ENCODE data around the gene ATP6V0B.

Gene ATP6V0B

DNA sequence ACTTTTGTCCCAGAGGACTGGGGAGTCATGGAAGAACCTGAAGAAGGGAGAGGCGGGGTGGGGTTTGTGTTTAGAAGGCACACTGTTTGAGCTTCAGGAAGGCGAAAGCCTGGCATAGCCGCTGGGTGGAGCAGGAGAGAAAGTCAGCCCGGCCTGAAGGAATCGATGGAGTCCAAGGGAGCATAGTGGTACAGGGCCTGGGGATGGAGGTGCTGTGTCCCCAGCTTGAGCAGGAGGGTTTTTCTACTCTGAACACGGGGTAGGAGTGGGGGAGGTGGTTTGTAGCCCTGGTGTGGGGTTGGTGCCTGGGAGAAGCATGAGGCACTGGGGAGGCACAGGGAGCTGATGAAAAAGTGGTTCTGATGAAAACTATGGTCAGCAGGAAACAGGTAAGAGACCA, 12.0 kb downstream of the ATP6V0B start:
- DNase-seq (ENCODE audit: extremely low read depth, low read depth): no peak
- TF ChIP-seq, protein P1, sequence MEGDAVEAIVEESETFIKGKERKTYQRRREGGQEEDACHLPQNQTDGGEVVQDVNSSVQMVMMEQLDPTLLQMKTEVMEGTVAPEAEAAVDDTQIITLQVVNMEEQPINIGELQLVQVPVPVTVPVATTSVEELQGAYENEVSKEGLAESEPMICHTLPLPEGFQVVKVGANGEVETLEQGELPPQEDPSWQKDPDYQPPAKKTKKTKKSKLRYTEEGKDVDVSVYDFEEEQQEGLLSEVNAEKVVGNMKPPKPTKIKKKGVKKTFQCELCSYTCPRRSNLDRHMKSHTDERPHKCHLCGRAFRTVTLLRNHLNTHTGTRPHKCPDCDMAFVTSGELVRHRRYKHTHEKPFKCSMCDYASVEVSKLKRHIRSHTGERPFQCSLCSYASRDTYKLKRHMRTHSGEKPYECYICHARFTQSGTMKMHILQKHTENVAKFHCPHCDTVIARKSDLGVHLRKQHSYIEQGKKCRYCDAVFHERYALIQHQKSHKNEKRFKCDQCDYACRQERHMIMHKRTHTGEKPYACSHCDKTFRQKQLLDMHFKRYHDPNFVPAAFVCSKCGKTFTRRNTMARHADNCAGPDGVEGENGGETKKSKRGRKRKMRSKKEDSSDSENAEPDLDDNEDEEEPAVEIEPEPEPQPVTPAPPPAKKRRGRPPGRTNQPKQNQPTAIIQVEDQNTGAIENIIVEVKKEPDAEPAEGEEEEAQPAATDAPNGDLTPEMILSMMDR (IDR thresholded peaks at IDR 0.05; ENCODE audit: low read depth, low read length): no peak

DNA sequence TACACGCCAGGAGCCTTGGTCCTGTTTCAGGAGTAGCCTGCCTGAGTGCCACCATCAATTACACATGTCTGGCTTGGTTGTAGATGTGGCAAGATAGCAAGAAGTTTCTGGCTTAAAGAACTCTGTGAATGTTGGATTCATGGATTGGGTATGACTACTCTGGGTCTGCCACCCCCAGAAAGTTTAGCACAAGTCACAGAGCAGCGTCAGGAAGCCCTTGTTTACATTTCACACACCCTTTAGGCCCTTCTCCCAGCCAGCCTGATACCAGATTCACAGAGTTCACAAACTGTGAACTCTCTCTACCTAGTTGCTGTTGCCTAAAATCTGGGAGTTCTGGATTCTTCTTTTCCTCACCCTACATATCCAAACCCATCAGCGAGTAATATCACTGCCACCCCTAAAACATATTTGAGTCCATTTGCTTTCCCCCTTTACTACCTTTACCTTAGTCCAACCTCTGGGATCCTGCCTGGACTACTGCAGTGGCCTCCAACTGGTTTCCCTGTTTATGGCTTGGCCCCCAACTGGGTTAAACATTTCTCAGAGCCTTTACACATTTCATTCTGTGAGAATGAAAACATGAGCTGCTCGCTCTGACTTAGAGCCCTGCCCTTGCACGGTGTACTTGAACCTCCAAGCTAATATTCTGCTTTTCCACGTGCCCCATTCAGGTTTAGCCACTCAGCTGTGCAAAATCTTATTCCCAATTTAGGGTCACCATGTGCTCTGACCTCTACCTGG, 12.6 kb downstream of the ATP6V0B start:
- no peak for DNase-seq (ENCODE audit: extremely low read depth, low read depth)
- TF ChIP-seq, protein P1 (IDR thresholded peaks at IDR 0.05; ENCODE audit: low read depth, low read length): no peak

DNA sequence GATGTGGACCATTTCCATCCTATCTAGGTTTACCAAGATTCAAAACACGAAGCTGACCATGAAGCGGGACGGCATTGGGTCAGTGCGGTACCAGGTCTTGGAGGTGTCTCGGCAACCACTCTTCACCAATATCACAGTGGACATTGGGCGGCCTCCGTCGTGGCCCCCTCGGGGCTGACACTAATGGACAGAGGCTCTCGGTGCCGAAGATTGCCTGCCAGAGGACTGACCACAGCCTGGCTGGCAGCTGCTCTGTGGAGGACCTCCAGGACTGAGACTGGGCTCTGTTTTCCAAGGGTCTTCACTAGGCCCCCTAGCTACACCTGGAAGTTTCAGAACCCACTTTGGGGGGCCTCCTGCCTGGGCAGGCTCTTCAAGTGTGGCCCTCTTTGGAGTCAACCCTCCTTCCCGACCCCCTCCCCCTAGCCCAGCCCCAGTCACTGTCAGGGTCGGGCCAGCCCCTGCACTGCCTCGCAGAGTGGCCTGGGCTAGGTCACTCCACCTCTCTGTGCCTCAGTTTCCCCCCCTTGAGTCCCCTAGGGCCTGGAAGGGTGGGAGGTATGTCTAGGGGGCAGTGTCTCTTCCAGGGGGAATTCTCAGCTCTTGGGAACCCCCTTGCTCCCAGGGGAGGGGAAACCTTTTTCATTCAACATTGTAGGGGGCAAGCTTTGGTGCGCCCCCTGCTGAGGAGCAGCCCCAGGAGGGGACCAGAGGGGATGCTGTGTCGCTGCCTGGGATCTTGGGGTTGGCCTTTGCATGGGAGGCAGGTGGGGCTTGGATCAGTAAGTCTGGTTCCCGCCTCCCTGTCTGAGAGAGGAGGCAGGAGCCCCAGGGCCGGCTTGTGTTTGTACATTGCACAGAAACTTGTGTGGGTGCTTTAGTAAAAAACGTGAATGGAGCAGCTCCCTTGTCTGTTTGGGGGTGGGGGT, 15.8 kb downstream of the ATP6V0B start:
- no peak for DNase-seq (ENCODE audit: extremely low read depth, low read depth)

DNA sequence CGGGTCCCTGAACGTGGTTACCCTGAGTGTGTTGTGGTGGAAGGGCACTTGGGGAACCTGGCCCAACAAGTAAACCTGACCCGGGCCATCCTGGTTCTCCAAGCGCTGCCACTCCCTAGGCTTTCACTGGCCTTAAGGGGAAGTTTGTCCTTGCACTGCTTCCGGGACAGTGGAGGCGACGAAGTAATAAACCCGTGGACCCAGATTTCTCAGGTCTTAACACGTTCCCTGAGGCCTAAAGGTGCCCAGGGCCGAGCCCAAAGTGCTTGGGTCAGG, 16.4 kb downstream of the ATP6V0B start:
- TF ChIP-seq, protein P1 (IDR thresholded peaks at IDR 0.05; ENCODE audit: low read depth, low read length): no peak
- DNase-seq (ENCODE audit: extremely low read depth, low read depth): no peak

More for the DNA sequence above, 15.8 kb downstream of the ATP6V0B start:
- TF ChIP-seq, protein P1 (IDR thresholded peaks at IDR 0.05; ENCODE audit: low read depth, low read length): peak; percentile 10; the same call in 1 of the 2 replicates

DNA sequence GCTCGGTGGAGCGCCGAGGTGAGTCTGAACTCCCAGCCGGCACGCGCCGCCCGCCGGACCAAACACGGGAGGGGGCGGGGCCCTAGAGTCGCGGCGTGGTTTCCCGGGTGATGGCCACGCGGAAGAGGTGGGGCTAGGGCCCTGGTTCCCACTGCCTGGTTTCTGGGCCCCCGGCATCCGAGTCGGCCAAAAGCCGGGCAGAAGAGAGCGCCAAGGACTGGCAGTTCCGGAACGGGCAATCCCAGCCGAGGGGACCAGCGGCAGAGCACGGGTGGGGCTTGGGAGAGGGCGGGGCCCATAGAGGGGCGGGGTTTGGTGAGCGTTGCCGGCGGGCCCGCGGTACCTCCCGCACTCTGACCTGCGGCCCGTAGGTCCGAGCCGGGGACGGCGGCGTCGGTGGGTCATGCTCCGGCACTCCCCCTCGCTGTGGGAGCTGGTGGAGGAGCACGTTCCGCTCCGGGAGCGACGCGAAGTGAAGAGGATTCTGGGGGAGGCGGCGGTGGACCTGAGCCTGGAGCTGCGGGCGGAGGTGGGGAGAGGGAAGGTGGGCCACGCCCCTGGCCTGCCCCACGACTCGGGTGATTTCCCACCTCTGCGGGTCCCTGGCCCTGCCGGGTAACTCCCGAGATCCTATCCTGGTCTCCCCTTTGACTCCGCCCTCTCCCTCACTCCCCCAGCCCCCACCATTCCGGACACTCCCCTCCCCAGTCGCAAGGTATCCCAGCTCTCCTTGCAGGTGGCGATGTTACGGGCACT, 16.9 kb downstream of the ATP6V0B start, which contains the start of gene CCDC24:
Gene CCDC24 (plus strand): TSS at position 124 of the 756 bp plus-strand sequence. CDS start 280 bp downstream, at position 404.
- TF ChIP-seq, protein P1 (IDR thresholded peaks at IDR 0.05; ENCODE audit: low read depth, low read length): no peak; the same call in 1 of the 2 replicates
- DNase-seq (ENCODE audit: extremely low read depth, low read depth): peak; percentile 60

DNA sequence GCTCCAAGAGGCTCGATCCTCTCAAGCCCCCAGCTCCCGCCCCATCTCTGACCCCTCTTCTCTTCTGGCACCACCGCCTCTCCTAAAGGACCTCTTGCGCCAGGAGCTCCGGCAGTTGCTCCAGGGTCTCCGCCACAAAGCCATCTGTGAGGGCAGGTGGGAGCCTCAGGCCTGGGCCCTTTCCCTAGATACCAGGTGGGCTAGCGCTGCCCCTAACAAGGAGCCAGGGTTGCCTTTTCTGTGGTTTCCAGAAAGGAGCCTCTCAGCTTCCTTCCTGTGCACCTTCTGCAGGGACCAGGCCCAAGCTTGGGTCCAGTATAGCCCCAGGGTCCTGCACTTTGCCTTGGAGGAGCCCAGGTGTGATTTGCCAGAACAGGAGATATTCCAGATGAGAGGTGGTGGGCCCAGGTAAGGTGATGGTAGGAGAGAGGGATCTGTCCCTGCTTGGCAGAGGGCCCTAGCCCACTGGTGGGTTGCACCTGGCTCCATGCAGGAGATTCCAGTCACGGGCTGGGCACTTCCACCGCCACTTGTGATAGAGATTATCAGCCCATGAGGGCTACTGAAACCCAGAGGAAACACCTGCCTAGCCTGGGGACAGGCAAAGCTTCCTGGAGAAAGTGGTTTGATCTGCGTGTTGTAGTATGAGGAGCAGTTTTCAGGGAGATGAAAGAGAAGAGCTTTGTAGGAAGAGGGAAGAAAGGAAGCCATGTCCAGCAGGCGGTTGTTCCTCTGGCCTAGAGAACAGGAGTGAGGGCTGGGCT, 17.7 kb downstream of the ATP6V0B start:
- DNase-seq (ENCODE audit: extremely low read depth, low read depth): no peak
- TF ChIP-seq, protein P1 (IDR thresholded peaks at IDR 0.05; ENCODE audit: low read depth, low read length): no peak

Data from AG09319 (cell line).